GM19043 (cell line): ENCODE measurements around the gene ST13.
"Not testable (repeated sequence)": the region's sequence is repeated elsewhere in the genome, so short reads cannot be mapped to it uniquely, and the experiment has no call there.

Source experiments
- ATAC-seq: cut with Tn5 transposase; IDR thresholded peaks from one replicate; pipeline ENCODE4 v1.9.1; 2021; ENCODE audit warnings: low read depth; ENCODE audit not compliant: unreplicated experiment

Gene ST13

DNA sequence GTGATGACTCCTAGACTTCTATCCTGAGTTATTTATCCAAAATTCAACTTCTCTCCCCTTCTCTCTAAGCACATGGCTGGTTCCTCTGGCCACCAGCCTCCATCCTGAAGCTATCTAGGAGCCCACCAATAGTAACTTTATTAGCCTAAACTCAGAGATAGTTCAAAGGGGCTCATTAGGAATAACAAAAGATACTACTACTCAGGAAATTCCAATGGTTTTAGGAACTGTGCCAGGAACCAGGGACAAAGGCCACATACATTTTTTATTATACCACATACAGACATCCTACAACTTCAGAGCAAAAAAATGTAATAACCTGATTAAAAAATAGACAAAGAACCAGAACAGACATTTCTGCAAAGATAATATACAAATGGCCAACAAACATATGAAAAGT, 65.2 kb downstream of the ST13 start:
- no peak for ATAC-seq

DNA sequence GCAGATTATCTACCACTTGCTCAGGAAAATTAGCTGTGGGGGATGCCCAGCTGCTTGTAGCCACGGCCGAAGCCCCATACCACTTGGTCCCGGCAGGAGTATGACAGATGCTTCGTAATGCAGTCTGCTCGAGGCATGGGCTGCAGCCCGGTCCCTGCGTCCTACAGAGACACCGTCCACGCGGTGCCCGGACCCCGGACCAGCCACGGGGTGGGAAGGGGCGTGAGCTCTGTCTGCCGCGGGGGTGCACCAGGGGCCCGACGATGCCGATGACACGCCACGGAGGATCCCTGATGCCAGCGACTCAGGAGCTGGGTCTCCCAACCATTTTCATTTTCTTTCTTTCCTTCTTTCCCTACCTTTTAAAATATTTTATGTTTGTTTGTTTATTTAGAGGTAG, 67.3 kb downstream of the ST13 start:
- no peak for ATAC-seq

GRCh38 chr22:40782521-40782920, 73.9 kb downstream of the ST13 start:
- no peak for ATAC-seq

GRCh38 chr22:40781749-40782148, 74.7 kb downstream of the ST13 start:
- not testable (repeated sequence) for ATAC-seq
